GM19193 (cell line): ENCODE data around the gene LPCAT2.

ENCODE experiments used
- POLR2A ChIP-seq: IDR thresholded peaks from 4 replicates; pipeline ENCODE4 v1.6.1; 2011; ENCODE audit not compliant: insufficient read depth, insufficient read length; ENCODE audit errors: extremely low read depth

Gene LPCAT2

DNA sequence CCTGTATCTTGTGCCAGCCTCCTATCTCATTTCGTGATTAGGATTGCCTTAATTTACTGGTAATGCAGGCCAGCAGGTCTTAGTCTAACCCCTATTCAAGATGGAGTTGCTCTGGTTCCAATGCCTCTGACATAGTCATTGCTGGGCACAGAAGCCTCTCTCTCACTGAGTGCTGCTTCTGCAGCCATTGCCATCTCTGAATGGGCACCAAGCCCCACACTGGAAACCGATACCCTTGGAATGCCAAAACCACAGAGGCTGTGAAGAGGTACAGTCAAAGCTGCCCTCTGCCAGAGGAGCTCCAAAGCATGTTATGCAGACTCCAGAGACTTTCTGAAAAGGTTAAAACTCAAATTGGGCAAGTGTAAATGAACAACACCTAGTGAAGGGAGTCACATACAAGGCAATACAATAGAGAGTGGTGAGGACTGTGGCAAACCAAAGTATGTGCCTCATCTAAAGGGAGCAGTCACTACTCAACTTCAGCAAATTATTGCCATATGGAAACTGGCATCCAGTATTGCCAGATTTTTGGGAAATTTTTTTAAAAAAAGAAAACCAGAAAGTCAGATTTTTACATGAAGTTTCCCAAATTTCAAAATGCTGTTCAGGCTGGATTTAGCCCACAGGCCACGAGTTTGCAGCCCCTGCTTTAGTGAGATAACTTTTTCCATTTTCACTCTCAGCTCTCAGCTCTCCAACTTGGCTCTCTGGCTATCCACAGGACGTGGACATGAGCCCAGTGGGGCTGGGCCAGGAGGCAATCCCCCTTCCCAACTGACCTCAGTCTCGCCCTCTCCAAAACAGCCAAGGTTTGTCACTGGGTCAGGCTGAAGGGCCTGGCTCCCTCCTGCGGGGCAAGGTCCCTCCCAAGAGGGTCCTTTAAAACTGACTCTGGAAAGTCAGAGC, 32.0 kb upstream of the LPCAT2 start:
- TF ChIP-seq POLR2A: no peak

DNA sequence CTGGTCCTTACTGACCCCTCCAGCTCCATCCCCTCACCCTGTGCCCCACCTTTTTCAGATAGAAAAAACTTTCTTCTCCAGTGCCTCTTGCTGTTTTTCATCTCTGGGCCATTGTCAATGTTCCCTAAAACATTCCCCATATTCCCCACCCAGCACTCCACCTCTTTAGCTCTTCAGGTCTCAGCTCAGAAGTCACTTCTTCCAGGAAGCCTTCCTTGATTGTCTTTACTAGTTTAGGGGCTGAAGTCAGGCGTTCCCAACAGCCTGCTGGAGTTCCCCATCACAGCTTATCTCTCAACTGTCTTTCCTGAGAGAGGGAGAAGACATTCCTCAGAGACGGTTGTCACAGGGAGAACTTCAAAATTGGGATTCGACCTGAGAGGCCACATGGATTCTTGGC, 31.1 kb upstream of the LPCAT2 start:
- TF ChIP-seq POLR2A: no peak

DNA sequence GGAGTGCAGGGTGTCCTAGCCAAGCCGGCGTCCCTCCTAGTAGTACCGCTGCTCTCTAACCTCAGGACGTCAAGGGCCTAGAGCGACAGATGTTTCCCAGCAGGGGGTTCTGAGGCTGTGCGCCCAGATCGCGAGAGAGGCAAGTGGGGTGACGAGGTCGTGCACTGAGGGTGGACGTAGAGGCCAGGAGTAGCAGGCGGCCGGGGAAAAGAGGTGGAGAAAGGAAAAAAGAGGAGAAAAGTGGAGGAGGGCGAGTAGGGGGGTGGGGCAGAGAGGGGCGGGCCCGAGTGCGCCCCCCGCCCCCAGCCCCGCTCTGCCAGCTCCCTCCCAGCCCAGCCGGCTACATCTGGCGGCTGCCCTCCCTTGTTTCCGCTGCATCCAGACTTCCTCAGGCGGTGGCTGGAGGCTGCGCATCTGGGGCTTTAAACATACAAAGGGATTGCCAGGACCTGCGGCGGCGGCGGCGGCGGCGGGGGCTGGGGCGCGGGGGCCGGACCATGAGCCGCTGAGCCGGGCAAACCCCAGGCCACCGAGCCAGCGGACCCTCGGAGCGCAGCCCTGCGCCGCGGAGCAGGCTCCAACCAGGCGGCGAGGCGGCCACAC, 29.9 kb upstream of the LPCAT2 start, which contains the start of gene MMP2:
TSS of gene MMP2 (plus strand) at position 372 of the 603 bp plus-strand sequence. CDS start 282 bp downstream, outside the sequence.
- TF ChIP-seq POLR2A: no peak

DNA sequence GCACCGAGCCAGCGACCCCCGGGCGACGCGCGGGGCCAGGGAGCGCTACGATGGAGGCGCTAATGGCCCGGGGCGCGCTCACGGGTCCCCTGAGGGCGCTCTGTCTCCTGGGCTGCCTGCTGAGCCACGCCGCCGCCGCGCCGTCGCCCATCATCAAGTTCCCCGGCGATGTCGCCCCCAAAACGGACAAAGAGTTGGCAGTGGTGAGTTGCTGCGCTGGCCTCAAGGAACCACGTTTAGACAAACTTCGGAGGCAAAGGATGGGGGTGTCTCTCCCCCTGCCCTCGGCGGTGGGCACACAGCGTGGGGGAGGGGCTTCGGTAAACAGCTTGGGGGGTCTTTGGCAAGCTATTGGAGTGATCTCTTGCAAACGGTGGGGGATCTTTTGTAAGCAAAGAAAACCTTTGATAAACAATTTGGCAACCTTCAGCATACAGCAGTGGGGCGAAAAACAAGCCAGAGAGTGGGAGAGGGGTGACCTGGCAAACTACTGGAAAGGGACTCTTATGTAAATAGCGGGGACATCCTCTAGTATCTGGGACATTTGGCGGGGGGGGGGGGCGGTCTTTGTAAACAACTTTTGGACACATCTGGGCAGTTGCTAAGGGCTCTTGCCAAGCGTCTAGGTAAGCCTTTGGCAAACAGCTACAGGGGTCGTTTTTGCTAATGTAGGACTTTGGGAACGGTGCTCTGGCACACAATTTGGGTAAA, 29.3 kb upstream of the LPCAT2 start:
- TF ChIP-seq POLR2A: no peak

DNA sequence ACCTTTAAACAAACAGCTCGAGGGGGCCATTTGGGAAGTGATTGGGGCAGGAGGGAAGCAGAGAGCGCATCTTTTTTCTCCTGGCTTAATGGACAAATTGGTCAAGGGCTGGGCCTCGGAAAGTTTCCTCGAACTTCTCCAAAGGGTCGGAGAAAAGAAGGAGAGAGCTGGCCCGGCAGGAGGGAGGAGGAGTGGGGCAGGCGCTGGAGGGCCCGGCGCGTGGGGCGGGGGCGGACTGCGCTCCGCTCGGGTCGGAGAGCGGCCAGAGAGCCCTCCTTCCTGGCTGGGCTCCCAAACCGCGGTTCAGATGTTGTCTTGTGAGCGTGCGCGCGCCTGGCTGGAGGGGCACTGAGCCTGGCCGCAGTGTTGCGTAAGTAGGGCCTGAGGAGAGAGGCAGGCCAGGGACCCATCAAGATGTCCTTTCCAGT, 28.6 kb upstream of the LPCAT2 start:
- TF ChIP-seq POLR2A: no peak

DNA sequence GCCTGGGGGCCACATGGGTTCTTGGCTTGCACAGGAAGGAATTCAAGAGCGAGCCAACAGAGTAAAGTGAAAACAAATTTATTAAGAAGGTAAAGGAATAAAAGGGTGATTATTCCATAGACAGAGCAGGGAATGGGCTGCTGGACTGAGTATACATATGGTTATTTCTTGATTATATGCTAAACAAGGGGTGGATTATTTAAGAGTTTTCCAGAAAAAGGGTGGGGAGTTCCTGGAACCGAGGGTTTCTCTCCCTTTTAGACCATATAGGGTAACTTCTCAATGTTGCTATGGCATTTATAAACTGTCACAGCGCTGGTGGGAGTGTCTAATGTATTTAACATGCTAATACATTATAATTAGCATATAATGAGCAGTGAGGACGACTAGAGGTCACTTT, 27.8 kb upstream of the LPCAT2 start:
- no peak for TF ChIP-seq POLR2A

DNA sequence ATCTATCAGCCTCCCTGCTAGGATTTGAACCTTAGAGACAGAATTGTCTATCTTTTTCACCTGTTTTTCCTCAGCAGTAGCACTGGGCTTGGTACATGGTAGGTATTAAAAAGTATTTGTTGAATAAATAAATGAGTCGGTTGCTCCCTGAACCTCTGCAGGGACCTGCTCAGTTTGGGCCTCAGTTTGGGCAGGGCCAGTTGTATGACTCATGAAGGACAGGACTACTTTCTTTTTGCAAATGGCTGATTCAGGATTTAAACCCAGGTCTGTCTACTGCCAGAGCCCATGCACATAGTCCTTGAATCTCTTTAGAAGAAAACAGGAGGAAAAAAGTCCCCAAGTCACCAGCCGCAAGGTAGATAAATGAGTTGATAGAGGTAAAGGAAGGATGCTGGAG, 26.8 kb upstream of the LPCAT2 start:
- TF ChIP-seq POLR2A: no peak

DNA sequence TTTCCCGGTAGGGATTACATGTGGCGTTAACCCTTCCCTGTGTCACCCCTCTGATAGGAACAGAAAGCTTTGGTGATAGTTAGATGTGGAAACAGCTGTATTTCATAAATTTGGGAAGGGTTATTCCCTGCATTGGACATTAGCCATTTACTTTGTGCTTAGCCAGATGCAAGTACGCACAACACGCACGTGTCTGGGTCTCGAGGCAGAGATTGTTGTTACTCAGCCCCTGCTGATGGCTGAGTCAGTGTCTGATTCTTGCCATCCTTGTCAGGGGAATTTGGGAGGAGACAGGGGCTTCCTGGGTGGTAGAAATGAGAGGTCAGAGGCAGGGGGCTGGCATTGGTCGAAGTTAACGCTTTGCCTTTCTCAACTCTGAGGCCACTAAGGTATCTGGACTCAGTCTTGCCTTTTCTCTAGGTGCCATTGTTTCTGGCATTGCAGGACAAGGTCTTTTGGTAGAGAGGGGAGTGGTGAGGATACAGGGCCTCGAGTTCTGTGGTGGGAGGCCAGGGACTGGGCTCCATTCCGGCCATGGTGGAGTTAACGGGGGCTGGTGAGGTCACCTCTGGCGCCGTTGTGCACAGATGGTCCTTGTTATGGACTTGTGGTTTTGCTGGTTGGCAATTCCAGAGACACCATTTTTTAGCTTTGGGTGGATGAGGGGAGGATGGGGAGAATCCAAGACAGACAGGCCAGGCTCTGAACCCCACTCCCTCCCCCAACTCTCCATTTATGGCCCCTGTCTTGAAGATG, 21.6 kb upstream of the LPCAT2 start:
- no peak for TF ChIP-seq POLR2A

DNA sequence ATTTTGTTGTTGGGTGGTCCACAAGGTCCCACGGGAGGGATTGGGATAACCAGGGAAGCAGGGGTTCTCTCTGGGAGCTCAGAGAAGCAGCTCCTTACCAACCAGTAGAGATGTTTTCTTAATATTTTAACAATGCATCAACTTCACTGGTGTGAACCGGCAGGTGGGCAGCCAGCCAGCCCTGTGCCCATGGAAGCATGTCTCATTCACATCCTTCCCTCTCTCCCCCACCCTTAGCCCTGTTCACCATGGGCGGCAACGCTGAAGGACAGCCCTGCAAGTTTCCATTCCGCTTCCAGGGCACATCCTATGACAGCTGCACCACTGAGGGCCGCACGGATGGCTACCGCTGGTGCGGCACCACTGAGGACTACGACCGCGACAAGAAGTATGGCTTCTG, 20.6 kb upstream of the LPCAT2 start:
- no peak for TF ChIP-seq POLR2A

DNA sequence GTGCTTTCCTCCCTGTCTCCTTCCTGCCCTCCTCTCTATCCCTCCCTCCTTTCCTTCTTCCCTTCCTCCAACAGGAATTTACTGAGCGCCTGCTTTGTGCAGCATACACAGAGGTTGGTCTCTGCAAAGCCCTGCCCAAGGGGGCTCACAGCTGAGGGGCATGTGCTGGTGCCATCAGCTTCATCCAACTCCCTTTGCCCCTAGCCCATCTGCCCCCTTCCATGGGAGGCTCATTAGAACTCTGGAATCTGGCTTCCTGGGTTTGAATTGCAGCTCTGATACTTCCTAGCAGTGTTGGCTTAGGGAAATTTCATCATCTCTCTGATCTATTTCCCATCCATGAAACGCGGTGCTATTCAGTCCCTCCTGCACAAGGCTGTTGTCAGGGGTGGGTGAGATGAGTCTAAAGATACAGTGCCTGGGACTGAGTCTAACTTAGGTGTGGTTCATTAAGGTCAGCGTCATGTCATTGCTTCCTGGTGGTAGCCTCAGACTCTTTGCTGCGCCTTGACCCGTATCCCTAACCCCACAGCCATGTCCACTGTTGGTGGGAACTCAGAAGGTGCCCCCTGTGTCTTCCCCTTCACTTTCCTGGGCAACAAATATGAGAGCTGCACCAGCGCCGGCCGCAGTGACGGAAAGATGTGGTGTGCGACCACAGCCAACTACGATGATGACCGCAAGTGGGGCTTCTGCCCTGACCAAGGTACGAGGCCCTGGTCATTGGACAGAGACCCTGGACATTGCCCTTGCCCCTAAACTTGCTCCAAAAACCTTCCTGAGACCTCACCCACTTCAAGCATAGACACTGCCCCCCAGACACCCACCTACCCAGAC, 19.5 kb upstream of the LPCAT2 start:
- TF ChIP-seq POLR2A: no peak

DNA sequence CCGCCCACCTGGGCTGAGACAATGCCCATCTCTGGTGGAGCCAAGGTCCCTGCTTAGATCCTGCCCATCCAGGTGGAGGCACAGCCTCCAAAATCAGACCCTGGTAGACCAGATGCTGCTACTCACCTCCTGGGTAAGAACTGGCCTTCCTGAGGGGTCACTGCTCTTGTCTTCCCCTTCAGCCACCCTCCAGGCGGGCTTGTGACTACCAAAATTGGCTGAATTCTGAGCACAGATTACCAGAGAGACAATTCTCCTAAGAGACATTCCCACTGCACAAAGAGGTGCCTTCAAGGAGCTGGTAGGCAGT, 19.0 kb upstream of the LPCAT2 start:
- TF ChIP-seq POLR2A: no peak

DNA sequence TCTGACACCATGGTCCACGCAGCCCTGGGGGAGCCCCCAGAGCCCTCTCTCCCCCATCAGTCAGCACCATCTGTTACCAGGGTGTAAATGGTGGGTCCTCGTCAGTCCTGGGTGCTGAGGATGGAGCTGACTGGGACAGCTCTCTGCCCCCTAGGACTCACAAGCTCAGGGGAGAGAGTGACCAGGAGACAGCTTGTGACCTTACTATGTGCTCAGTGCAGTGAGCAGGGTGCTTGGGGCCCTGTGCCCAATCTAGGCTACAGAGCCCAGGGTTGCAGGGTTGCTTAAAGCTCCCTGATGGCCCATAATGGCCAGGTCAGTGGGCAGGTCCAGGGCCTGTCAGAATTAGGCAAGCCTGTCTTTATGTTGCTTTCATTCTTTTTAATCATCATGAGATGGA, 18.6 kb upstream of the LPCAT2 start:
- TF ChIP-seq POLR2A: no peak

DNA sequence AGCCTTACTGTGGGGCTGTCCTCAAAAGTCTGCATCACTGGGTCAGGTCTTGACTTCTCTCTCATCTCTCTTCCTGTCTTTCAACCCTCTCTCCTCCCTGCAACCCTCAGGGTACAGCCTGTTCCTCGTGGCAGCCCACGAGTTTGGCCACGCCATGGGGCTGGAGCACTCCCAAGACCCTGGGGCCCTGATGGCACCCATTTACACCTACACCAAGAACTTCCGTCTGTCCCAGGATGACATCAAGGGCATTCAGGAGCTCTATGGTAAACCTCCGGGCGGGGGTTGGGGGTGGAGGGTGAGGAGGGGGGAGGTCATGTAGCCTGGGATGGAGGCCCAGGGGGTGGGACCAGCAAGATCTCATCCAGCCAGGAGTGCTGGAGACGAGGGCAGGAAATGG, 17.2 kb upstream of the LPCAT2 start:
- TF ChIP-seq POLR2A: no peak

DNA sequence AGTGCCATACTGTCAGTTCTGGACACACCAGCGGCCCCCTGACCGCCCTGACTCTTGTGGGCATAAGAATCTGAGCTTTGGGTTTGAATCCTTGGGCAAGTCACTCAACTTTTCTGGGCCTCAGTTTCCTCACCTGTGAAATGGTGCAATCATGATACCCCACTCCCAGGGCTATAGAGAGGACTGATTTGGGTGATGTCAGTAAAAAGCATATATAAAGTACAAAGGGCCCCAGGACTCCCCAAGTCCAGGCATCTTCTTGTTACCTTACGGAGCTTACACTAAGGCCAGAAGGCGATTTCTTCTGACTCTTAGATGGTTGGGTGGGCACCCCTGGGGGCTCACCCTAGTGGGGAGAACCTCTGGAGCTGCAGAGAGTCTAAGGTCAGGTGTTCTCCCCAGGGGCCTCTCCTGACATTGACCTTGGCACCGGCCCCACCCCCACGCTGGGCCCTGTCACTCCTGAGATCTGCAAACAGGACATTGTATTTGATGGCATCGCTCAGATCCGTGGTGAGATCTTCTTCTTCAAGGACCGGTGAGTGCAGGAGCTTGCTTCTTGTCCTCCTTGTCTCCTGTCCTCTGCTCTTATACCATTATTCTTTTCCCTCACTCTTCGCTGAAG, 16.0 kb upstream of the LPCAT2 start:
- TF ChIP-seq POLR2A: no peak
